OCI-LY3 (cell line): ENCODE data around the gene IL10.

Source experiments
- EZH2phosphoT487 ChIP-seq: fragments of 200-600 bp; shearing (Covaris generic); IDR thresholded peaks from 2 replicates; pipeline ENCODE4 v1.6.1; 2018; ENCODE audit warnings: antibody characterized with exemption, mixed run types, low read depth
- TF ChIP-seq, protein P1 (sequence below): fragments of 200-600, 300-600 bp; sonication (generic); IDR thresholded peaks from 2 replicates; pipeline ENCODE4 v1.5.1; 2014; ENCODE audit warnings: antibody characterized with exemption, low read length, low read depth

- TF ChIP-seq, protein P1, sequence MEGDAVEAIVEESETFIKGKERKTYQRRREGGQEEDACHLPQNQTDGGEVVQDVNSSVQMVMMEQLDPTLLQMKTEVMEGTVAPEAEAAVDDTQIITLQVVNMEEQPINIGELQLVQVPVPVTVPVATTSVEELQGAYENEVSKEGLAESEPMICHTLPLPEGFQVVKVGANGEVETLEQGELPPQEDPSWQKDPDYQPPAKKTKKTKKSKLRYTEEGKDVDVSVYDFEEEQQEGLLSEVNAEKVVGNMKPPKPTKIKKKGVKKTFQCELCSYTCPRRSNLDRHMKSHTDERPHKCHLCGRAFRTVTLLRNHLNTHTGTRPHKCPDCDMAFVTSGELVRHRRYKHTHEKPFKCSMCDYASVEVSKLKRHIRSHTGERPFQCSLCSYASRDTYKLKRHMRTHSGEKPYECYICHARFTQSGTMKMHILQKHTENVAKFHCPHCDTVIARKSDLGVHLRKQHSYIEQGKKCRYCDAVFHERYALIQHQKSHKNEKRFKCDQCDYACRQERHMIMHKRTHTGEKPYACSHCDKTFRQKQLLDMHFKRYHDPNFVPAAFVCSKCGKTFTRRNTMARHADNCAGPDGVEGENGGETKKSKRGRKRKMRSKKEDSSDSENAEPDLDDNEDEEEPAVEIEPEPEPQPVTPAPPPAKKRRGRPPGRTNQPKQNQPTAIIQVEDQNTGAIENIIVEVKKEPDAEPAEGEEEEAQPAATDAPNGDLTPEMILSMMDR, result no peak
- no peak for TF ChIP-seq EZH2phosphoT487
Measured at GRCh38 chr1:206776229-206776628, 3.9 kb upstream of the IL10 start.
